ENCODE measurements around the gene CDSN.

DNA sequence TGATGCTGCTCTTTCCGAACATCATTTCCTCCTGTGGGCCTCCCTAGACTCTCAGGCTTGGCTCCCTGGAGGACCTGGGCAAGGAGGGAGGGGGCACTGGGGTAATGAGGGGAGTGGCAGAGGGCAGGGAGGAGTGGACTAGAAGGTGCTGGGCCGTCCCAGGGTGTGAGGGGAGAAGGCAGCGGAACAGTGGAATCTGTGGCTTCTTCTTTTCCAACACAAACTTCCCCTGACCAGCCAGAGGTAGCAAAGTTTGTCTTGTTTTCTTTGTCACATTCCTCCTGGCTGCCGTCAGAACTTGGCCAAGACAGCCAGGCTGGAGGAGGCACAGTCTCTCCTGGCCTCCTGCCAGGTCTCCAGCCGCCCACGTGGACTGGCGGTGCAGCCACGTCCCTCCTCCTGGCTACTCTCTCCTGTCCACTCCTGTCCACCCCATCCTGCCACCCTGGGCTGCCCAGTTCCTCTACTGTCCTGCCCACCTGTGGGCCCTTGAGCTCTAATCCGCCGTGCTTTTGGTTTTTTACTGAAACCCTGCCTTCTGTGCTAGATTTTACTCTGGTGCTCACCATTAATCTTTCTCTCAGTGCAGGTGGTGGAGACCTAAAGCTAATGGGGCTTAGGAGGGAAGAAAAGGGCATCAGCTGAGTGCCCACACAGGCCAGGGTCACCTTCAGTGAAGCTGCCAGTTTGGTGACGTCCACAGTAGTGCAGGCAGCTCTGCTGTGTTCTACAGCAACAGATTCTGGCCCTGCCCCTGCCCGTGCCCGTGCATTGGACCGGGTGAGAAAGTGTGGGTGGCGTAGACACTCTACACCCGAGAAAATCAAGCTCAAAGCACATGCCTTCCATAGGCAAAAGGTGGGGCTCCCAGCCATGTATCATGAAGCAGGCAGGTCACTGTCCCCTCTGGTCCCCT is 2.8 kb upstream of the CDSN start:
- TF ChIP-seq, protein P1, sequence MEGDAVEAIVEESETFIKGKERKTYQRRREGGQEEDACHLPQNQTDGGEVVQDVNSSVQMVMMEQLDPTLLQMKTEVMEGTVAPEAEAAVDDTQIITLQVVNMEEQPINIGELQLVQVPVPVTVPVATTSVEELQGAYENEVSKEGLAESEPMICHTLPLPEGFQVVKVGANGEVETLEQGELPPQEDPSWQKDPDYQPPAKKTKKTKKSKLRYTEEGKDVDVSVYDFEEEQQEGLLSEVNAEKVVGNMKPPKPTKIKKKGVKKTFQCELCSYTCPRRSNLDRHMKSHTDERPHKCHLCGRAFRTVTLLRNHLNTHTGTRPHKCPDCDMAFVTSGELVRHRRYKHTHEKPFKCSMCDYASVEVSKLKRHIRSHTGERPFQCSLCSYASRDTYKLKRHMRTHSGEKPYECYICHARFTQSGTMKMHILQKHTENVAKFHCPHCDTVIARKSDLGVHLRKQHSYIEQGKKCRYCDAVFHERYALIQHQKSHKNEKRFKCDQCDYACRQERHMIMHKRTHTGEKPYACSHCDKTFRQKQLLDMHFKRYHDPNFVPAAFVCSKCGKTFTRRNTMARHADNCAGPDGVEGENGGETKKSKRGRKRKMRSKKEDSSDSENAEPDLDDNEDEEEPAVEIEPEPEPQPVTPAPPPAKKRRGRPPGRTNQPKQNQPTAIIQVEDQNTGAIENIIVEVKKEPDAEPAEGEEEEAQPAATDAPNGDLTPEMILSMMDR (IDR thresholded peaks at IDR 0.05), result no peak
- TF ChIP-seq ZFX (IDR thresholded peaks at IDR 0.05; ENCODE audit: borderline replicate concordance), result no peak

Data from 22Rv1 (cell line).